Superior temporal gyrus (tissue), 1 donor: ENCODE results near the gene FBN2.
"Not testable (repeated sequence)": the region's sequence is repeated elsewhere in the genome, so short reads cannot be mapped to it uniquely, and the experiment has no call there.

Experiments used
- DNase-seq: peaks from one replicate; pipeline ENCODE4 v3.0.0-alpha.2; 2016; ENCODE audit errors: extremely low spot score

Gene FBN2

DNA sequence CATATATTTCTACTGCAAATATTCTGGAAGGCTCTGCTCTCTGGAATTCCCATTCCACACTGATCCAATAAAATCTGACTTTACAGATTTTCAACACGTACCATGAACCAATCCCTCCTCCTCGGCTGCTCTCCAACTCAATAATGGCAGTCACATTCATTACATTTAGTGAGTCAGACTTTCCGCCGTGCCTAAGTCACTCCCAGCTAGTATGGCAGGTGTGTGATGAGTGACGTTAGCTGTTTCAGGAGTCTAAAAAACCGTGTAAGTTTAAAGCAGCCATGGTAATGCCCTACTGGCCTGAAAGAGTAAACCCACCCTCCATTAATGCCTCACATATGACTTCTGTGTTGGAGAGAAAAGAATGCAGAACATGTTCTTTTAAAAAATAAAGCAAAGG, 3.3 kb downstream of the FBN2 start:
- no peak for DNase-seq

DNA sequence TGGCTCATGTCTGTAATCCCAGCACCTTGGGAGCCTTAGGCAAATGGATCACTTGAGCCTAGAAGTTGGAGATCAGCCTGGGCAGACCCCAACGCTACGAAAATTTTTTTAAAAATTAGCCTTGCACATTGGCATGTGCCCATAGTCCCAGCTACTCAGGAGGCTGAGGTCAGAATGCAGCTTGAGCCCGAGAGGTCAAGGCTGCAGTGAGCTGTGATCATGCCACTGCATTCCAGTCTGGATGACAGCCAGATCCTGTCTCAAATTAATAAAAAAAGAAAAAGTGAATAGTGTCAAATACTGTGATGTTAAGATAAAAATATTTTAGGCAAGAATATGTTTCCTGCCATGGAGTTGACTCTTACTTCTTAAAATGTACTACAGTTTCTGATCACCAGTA, 5.3 kb downstream of the FBN2 start:
- DNase-seq = no peak

DNA sequence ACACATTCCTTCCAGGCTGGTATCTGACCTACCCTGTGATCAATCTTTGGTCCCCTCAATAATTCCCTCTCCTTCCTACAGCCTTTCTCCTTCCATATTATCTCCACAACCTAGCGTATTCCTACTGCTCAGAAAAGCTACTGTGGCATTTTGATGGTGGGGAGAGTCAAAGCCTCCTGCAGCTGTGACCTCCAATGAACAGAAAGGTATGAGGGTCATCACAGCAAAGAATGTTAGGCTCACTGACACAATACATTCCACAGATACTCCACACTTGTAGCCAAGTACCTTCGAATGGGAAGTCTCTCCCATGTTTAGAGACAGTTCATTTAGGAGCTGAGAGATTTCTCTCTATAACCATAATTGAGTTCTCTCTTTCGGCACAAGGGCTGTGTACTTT, 5.9 kb downstream of the FBN2 start:
- no peak for DNase-seq

DNA sequence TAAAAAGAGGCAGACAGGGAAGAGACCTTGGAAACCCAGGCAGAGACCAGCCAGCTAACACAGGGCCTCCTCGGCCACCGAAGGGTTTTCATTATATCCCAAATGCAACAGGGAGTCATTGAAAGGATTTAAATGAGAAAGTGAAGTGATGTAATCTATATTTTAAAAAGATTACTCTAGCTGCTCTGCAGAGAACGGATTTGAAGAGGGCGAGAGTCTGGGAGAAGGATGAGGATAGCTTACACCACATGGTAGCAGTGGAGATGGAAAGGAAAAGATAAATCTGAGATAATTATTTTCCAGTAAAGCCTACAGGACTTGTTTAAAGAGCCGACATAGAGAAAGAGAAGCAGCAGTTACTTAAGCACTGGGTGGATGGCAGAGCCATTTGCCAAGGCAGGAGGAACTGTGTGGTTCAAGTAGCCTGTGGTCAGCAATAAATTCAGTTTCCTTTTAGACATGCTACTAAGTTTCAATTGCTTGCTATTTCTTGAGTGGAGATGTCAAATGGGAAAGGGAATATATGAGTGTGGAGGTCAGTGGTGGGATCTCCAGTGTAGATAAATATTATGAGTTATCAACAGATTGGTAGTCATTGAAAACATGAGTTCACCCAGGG, 9.3 kb downstream of the FBN2 start:
- no peak for DNase-seq

DNA sequence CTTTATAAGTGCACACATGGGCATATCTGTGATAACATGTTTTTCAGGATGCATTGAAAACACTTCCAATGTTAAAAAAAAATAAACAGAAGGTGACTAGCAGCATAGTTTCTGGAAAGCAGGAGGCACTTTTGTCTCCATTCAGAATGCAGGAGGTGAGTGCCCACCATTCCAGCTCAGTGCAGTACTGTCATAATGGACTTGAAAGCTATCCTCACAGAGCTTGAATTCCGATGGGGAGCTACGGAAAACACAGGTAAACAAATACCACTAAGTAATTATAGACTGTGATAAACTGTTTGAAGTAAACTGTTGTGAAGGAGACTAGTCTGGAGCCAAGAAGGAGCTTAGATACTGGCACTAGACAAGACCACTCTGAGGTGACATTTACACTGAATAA, 9.9 kb downstream of the FBN2 start:
- no peak for DNase-seq

DNA sequence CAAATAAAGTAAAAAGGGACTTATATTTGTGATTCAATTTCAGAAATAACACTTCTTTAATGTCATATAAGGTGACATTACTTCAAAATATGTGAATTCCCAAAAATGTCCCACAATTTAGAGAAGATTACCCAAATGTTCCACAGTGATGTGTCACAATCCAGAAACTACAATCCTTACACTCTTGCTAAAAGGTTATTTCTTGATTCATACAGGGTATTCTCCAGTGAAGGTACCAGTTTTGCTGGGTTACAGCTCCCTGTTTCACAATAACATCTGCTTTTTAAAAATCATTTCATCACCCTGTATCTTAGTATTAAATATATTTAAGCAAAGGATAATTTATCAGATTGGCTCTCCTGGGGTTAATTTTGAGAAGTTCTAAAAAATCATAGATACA, 11.0 kb downstream of the FBN2 start:
- DNase-seq = no peak

DNA sequence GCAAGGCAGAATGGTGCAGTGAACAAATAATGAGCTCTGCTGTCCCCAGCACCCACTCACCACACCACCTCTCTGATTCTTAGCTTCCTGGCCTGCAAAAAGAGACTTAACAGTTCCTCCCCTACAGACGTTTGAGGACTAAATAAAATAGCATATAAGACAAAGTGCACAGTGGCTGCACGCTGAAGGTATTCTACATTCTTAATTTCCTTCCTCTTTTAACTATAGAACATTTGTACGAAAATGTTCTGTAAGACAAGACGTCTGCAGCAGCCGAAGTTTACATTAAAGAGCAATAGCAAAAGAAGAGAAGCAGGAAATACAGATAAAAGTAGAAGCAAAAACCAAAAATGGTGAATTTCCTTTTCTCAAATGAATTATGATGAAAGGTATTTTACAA, 15.7 kb downstream of the FBN2 start:
- no peak for DNase-seq

DNA sequence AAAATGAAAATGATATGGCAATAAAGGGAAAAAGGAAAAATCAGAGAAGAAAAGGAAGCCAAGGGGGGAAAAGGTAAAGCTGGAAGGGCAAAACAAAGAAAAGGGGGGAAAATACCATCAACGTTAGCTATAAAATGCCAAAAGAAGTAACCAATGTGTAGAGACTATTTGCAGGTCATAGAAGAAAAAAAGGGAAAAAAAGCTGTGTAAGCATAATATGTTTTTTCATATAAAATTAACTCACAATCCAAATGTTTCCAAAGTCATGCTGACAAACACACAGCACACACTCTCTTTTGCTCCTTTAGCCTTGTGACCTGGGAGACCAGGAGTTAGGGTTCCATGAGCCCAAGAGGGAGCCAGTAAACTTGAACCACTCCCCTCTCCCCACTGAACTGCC, 18.2 kb downstream of the FBN2 start:
- no peak for DNase-seq

DNA sequence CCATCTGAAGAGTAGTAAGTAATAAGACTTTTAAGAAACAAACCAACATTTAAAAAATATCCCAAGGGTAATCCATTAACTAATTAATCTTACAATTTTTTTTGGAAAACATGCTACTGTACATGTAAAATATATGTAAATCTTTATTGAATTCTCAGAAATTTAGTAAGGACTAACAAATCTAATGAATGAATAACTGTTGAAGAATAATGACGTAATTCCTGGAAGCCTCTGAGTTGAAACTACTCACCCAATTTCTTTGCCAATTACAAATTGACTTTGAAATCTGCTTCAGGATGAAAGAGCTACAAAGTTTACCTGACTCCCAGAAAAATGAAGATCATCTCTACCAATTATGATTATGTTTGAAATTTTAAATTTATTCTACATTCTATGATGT, 21.1 kb downstream of the FBN2 start:
- DNase-seq = no peak

DNA sequence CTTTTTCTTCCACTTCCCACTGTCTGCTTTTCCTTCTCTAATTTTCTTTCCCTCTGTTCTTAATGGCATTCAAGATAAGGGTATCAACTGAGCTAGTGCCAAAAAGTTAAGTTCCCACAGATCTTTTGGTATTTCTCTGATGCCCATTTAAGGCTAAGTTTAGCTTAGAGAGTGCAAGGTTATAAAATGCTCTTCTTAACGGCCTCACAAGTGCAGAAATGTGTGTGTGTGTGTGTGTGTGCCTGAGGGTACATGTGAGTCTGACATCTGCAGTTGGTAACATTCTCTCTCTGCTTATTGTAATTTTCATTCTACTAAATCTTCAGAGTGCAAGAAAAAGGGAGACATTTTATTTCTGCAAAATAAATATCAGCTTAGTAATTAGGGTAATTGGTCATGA, 24.2 kb downstream of the FBN2 start:
- DNase-seq = no peak

DNA sequence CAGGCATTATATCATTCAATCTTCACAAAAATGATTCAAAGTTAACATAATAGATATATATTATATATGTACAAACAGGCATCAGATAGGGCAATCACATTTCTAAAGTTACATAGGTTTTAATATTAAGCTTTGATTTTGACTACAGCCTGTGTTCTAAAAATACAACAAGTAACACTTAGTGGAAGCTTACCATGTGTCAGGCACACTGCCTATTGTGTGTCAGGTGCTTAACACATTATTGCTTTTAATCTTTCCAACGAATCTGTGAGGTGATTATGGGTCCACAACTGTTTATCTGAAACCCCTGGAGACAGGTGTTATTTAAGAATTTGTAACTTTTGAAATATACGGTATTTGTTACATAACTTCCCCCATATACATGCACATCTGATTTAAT, 25.2 kb downstream of the FBN2 start:
- no peak for DNase-seq

DNA sequence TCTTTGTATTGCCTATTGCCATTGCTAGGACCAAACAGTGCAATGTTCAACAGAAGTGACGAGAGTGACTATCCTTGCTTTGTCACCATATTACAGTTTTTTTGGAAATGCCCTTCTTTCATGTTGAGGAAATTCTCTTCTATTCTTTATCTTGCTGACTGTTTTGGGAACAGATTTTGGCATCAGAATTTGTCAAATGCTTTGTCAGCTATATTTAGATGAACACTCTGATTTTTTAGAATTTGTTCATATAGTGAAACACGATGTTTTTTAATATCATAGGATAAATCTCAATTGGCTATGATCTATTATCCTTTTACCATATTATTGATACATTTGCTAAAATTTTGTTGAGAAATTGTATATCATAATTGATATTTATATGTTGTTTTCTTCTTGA, 31.4 kb downstream of the FBN2 start:
- no peak for DNase-seq

DNA sequence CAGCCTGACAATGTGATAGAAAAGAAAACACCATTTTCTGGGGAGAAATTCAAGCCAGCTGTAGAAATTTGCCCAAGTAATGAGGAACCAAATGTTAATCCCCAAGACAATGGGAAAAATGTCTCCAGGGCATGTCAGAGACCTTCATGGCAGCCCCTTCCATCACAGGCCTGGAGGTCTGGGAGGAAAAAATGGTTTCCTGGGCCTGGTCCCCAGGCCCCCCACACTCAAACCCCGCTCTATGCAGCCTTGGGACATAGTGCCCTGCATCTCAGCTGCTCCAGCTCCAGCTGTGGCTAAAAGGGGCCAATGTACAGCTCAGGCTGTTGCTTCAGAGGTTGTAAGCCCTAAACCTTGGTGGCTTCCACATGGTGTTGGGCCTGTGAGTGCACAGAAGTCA, 34.3 kb downstream of the FBN2 start:
- DNase-seq = not testable (repeated sequence)

DNA sequence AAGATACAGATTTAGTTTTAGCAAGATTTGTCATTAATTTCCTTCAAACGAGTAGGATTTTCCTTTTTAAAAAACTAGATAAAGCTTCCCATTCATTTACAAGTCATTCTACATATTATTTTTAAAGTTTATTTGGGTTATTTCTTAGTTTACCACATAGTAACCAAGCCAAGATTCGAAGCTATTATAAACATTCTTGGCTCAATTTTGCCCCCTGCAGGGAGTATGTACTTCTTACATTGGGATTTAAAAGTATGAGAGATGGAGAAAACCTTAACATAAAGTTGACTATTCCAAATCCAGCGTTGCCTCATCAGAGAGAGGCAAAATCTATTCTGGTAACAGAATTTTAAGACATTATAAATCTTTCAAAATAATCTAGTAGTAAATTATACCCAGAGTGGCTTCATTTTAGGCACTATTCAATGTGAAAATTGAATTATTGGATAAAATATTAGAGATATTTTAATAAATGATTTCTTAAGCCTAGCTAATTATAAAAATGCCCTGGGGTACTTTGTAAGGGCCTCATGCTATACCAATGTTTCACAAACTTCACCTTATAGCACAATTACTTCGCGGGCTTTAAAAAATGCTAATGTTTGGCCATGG, 39.1 kb downstream of the FBN2 start:
- peak; percentile 47 for DNase-seq

DNA sequence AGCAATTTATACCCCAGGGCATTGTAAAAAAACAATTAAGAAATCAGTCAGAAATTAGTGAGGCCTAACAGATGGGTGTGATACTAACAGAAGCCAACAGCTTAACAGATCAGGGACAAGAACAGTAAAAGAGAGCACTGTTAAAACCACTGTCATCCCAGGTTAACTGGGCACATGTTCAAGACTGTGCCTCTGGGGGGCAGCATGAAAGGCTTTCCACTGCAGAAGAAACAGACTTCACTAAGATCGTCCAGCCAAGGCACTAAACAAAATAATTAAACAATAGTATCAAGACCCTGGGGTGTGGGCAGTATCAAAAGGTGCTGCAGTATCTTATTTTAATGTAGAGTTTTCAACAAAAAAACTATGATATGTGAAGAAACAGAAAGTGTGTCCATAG, 43.5 kb downstream of the FBN2 start:
- DNase-seq = no peak

DNA sequence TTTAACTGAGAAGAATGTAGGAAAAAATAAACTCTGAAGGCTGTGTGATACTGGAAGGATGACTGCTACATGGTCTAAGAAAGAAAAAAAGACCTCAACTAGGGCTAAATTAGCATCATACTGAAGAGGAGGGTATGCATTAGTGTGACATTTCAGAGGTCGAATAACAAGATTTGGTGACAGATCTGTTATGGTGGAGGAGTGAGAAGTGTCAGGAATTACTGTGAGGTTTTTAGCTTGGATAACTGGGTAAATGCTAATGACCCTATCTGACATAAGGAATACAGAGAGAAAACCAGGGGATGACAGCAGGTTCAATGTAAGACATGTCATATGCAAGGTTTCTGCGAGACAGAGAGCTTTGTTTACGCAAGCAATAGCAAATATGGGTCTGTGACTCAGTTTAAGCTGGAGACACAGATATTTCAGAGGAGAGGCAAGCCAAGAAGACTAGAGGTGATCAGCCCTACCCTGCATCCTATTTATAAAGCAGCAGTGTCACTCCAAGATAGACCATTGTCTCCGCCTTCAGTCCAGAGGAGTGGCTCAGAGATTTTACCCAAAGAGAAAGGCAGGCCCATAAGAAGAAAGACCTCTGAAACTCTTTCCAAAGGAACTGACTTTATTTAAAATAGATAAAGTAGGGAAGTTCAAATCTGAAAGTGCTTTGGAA, 44.3 kb downstream of the FBN2 start:
- no peak for DNase-seq

DNA sequence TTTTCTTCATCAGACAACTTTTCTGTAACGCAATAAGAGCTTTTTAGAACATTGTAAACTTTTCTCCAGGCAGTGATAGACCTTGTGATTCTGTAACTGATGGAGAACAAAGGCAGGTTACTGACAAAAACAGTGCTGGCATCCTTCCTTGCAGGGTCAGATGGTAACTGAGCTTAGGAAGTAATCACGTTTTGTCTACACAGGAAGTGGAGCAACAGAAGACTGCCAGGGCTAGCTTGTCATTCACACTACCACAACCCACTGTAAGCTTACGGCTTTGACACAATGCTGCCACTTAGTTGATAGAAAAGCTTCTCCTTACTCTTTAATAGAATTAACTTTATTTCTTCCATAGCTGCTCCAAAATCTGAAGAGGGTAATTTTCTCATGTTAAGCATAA, 46.8 kb downstream of the FBN2 start:
- DNase-seq = no peak

DNA sequence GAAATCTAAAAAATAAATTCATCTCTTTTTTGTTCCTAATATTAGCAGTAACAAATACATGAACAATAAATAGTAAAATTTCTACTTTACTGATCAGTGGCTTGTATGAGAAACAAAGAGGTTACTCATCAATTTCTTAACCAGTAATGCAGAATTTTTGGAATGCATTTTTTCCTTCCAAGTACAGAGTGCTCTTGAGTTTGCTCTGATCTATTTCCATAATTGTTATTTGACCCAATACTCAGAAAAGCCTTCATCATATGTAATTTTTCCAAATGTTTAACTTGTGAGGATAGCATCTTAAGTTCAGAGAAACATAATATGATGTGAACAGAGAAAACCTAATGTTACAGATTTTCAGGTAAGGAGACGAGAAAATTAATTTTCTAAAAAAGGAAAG, 47.3 kb downstream of the FBN2 start:
- DNase-seq = no peak

DNA sequence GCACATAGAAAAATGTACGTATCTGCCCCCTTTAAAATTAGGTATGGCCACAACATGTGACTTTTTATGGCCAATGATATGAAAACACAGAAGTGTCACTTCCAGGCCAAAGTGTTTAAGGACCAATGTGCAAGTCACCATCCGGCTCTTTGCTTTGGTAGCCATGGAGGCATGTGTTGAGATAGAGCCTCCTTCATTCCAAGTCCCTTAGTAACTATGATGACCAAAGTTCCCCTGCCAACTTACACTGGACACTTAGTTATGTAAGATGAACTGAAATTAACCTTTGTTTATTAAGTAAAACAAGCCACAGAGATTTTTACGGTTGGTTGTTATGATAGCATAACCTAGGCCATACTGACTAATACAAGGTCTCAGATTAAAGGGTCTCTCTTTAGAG, 51.0 kb downstream of the FBN2 start:
- no peak for DNase-seq

DNA sequence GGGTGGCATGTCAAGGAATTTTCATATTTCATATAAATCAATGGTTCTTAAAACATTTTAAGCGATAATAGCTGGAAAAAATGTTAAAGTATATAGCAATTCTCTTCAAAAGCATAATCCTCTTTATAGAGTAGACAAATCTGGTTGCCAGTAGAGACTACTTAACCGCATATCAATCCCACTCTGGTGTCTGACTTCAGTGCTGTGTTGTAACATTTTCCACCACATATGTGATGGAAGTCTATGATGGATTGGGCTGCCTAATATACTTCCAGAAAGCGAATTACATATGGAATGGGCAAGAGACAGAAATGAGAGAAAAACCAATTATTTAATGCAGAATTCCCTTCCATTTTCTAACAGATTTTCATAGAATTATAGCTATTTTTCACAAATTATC, 54.3 kb downstream of the FBN2 start:
- no peak for DNase-seq

DNA sequence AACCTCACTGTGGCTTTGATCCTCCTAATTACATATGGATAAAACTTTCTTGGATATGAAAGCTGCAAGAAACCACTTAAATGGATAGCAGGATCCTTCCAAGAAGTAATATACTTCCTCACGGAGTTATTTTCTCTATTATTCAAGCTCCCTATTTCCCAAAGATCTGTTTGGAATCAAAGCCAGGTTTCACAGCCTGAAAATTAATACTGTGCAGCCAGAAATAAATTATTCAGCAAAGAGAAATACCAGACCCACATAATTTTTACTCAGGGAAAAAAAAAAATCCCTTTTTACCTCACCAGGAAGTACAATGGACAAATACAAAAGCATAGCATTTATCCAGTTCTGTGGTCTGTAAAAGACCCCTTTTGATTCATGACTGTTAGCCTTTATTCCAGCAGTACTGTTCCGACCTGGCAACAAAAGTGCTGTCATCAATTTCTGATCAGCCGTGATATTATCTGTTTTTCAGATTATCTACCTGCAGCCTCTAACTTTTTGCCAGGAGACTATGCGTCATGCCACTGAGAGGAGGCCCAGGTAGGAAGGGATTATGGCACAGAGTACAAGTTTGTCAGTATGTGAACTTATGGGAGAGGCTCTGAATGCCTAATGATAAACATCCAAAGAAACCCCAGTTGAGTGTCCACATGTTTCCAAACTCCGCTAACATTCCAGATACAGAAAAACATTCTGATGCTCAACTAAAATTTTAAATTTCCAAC, 57.0 kb downstream of the FBN2 start:
- DNase-seq = no peak

DNA sequence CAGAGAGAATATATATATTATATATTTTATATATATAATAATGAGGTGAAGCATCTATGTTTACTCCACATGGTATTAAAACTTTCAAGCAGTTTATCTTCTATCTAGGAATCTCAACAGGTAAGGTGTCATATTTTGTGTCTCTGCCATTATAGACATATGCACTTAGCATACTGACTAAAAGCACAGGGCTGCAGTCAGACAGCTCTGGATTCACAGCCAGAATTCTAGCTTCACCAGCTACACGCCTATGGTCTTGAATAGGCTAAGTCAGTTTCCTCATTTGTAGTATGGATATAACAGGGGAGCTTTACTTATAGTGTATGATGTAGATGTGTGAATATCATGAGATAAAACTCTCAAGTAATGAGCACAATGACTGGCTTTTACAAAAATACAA, 57.9 kb downstream of the FBN2 start:
- no peak for DNase-seq
